Measurements from ENCODE around the gene PRKAB2.
"Not testable (repeated sequence)": the region's sequence is repeated elsewhere in the genome, so short reads cannot be mapped to it uniquely, and the experiment has no call there.

The PRKAB2 gene

DNA sequence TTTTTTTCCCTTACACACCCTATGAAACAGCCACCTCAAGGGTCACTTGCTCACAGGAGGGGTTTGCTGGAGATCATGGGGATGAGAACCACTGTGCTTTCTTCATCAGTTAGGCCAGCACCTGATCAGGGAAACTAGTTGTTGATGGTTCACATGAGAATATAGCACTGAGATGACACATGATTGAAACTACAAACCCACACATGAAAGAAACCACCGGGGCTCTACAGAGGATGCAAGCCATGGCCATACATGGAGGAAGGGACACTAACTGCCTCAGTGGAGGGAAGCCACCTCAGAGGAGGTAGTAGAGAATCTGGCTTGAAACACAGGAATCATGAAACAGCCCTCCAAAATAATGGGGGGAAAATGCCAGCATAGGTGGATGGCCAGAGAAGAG, 63.2 kb downstream of the PRKAB2 start:
- DNase-seq = no peak

GRCh38 chr1:147106407-147106881, 65.8 kb downstream of the PRKAB2 start:
- not testable (repeated sequence) for DNase-seq

- no peak for DNase-seq
These were observed 66.4 kb downstream of the PRKAB2 start for GRCh38 chr1:147105909-147106308.

Measured in EL (cell line).